Lower leg skin (tissue), 3 donors: ENCODE measurements around the gene ADCY1.

Experiments
- POLR2A ChIP-seq, 2 donors: fragments of 450-650 bp; IDR thresholded peaks; one replicate each; pipeline ENCODE4 v1.6.1; 2016 to 2017; ENCODE audit warnings: antibody characterized with exemption in 2 of 2, mild to moderate bottlenecking in 1 of 2, moderate library complexity in 1 of 2
- TF ChIP-seq, protein P1 (sequence below), 3 donors: fragments of 450-650 bp; IDR thresholded peaks; one replicate each; pipeline ENCODE4 v1.5.1; 2016; ENCODE audit warnings: antibody characterized with exemption in 3 of 3, mild to moderate bottlenecking in 3 of 3, moderate library complexity in 2 of 3

DNA sequence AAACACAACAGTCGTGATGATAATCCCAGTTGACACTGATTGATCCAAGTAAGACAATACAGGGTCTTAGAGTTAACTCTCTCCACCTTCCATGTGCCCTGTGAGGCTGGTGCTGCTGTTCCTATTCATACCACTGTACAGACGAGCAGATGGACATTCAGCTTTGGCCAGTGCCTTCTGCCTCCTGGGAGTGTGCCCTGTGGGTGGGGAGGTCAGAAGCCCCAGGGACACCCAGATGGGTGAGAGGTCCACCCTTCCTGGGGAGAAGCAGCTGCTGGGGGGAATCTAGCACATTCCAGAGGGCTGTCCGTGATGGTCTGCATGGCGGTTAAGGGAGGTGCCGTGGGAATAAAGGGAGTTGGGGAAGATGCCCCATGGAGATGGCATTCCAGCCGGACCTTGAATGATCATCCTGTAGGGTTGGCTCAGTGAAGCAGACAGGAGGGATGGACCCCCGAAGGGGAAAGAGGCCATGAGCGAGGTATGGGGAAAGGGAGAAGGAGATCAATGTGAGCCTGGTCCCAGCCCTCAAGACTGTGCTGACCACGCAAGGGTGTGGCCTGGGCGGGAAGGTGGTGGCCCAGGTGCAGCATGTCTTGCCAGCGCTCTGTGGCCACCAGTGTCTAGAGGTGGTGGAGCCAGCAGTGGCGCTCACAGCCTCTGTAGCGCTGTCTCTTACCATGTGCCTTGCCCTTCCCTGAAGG lies 74.0 kb downstream of the ADCY1 start:
- no peak for TF ChIP-seq POLR2A (IDR thresholded peaks at IDR 0.05)
- TF ChIP-seq, protein P1, sequence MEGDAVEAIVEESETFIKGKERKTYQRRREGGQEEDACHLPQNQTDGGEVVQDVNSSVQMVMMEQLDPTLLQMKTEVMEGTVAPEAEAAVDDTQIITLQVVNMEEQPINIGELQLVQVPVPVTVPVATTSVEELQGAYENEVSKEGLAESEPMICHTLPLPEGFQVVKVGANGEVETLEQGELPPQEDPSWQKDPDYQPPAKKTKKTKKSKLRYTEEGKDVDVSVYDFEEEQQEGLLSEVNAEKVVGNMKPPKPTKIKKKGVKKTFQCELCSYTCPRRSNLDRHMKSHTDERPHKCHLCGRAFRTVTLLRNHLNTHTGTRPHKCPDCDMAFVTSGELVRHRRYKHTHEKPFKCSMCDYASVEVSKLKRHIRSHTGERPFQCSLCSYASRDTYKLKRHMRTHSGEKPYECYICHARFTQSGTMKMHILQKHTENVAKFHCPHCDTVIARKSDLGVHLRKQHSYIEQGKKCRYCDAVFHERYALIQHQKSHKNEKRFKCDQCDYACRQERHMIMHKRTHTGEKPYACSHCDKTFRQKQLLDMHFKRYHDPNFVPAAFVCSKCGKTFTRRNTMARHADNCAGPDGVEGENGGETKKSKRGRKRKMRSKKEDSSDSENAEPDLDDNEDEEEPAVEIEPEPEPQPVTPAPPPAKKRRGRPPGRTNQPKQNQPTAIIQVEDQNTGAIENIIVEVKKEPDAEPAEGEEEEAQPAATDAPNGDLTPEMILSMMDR (IDR thresholded peaks at IDR 0.05): no peak
